Hematopoietic multipotent progenitor cell treated with erythropoietin and hydrocortisone succinate and interleukin-3 and kit ligand, for 6 days (in vitro differentiated cells): ENCODE measurements around the gene GRIA1.
"Not testable (repeated sequence)": the region's sequence is repeated elsewhere in the genome, so short reads cannot be mapped to it uniquely, and the experiment has no call there.

ENCODE experiments used
- DNase-seq: peaks from one replicate; pipeline ENCODE4 v3.0.0-alpha.2; 2015

GRIA1 gene

GRCh38 chr5:153671653-153672346, 181.3 kb downstream of the GRIA1 start:
- no peak for DNase-seq

DNA sequence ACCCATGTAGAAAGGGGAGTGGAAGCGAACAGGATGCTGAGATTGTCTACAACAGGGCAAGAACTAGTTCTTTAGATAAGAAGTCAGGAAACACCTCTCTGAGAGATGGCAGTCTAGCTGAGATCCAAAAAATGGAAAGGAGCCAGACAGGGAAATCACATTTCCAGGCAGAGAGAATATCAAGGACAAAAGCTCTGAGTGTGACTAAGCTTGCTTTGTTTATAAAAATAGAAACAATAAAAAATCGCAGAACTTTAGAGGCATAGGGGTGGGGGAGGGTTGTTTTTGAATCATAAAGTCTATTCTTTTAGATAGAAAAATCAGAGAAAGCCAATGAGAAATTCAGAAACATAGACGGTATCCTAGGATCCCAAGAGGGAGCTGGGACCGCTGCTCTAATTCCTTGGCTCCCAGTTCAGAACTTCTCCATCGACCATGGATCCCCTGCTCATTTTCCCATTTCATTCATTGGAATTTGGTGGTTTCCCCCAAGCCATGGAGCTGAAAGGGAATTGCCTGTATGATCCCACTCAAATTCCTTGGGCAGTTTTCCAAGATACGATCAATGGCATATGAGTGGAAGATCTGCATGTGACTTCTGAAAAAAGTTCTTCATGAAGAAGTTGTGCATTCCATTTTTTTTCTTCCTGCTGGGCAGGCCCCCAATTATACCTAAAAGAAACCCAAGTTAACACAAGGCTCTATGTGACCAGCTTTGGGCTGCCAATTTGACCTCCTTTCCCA, 182.0 kb downstream of the GRIA1 start:
- no peak for DNase-seq

- no peak for DNase-seq
Observed at GRCh38 chr5:153674356-153674755, 183.9 kb downstream of the GRIA1 start.

GRCh38 chr5:153676406-153676805, 185.9 kb downstream of the GRIA1 start:
- DNase-seq = no peak

- no peak for DNase-seq
Observed at GRCh38 chr5:153676821-153677220, 186.4 kb downstream of the GRIA1 start.

DNA sequence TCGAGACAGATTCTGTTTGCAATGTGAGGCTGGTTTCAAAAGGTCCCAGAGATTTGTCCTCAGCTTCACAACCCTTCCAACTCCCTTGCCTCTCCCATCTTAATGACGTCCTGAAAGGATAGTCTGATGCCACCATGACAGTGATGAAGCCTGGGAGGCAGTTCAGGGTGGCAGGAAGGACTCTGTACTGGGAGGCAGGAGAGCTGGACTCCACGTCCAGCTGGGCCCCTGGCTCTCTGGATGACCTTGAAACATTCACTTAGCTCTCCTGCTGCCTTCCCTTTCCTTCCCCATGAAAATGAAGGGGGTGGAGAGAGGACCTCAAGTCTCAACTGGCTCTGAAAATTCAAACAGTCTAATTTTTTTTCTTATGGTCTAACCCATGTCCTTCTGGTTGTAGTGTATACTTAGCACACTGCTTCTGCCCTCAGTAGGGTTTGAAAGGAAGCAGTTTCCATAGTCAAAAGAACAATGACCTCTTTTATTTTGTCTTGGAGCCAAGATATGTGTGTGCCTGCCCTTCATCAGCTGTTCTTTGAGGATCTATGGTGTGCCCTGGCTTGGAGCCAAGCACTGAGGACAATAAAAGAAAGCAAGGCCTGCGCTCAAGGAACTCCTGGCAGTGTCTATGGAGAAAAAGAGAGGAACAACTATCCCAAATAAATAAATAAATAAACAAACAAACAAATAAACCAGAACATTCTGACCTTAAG, 188.3 kb downstream of the GRIA1 start:
- DNase-seq = no peak

GRCh38 chr5:153690236-153690635, 199.8 kb downstream of the GRIA1 start:
- no peak for DNase-seq

- no peak for DNase-seq
Observed at GRCh38 chr5:153696256-153696655, 205.8 kb downstream of the GRIA1 start.

GRCh38 chr5:153699035-153699434, 208.6 kb downstream of the GRIA1 start:
- DNase-seq = no peak

GRCh38 chr5:153700940-153701339, 210.5 kb downstream of the GRIA1 start:
- no peak for DNase-seq

DNA sequence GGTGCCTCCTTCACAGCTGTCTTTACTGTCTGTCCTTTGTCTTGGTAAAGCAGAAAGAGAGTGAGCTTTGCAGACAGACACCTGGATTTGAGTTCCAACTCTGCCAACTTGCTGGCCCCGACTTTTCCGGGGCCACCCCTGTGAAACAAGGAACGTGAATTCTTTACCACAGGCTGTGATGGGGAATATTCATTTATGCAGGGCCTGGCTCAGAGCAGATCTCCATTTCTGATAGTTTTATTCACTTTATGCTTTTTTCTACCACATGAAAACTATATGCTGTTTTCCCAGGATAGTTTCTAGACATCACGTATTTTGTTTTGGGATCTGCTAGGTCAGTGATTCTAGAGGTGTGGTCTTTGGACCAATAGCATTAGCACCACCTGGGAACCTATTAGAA, 211.8 kb downstream of the GRIA1 start:
- no peak for DNase-seq

- DNase-seq = no peak
Observed at GRCh38 chr5:153704110-153704509, 213.6 kb downstream of the GRIA1 start.

DNA sequence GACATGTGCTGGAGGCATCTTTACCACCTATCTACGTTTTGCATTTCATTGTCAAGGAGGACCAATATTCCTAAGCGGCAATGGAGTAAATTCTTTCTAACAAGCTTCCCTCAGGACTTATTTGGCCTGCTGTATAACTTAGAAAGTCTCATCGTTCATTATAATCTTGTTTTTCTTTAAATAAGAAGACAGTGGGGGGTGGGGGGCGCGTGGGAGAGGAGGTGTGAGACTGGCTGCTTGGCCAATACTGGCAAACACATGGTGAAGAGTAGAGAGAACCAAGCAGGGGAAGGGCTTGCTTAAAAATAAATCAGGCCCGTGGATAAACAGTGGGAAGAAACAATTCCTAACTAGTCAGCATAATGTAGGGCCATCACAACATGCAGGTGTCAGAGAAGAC, 217.2 kb downstream of the GRIA1 start:
- no peak for DNase-seq

DNA sequence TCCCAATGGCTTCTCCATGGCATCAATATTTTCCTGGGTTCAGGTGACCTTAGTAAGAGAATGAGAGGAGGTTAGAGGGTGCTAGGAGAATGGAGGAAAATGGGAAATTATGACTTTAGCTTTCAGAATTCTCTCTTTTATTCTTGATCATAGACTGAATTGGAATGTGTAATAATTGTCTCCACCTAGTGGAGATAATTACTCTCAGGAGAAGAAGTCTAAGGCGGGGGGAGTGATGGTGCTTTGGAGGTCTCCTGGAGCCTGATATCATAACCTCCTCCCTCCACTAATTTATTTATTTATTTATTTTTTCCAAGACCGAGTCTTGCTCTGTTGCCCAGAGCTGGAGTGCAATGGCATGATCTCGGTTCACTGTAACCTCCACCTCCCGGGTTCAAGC, 221.3 kb downstream of the GRIA1 start:
- no peak for DNase-seq

- no peak for DNase-seq
Observed at GRCh38 chr5:153712946-153713345, 222.5 kb downstream of the GRIA1 start.

GRCh38 chr5:153713943-153714342, 223.5 kb downstream of the GRIA1 start:
- no peak for DNase-seq

- no peak for DNase-seq
Observed at GRCh38 chr5:153714798-153715197, 224.3 kb downstream of the GRIA1 start.

GRCh38 chr5:153717287-153717686, 226.8 kb downstream of the GRIA1 start:
- no peak for DNase-seq

DNA sequence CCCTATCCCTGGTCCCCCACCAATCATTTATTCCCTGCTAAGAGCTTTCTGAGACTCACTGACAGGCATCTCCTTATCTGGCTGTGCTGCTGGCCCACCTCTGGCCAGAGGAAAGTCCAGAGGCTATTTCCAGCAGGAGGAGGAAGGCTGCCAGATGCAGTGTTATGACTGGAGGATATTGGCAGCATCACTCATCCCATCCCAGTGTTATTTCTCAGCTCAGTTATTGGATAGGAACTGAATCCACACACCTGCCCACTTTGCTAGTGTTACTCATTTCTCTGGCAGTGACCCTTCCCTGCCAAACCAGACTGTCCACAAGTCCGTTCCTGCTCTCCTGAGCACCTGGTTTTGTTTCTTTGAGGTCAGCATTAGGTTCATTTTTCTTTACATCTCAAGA, 228.2 kb downstream of the GRIA1 start:
- DNase-seq = no peak

DNA sequence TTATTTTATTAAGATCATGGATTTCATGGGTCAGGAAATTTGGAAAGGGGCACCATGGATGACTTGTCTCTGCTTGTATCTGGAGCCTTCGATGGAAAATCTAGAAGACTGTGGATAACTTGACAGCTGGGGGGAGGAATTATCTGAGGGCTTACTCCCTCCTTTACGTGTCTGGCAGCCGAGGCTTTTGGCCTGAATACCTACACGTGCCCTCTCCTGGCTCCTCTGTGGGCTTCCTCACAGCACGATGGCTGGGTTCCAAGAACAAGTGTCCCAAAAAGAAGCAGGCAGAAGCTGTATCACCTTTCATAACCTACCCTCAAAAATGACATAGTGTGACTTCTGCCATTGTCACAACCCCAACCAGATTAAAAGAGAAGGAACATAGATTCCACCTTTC, 228.9 kb downstream of the GRIA1 start:
- no peak for DNase-seq

DNA sequence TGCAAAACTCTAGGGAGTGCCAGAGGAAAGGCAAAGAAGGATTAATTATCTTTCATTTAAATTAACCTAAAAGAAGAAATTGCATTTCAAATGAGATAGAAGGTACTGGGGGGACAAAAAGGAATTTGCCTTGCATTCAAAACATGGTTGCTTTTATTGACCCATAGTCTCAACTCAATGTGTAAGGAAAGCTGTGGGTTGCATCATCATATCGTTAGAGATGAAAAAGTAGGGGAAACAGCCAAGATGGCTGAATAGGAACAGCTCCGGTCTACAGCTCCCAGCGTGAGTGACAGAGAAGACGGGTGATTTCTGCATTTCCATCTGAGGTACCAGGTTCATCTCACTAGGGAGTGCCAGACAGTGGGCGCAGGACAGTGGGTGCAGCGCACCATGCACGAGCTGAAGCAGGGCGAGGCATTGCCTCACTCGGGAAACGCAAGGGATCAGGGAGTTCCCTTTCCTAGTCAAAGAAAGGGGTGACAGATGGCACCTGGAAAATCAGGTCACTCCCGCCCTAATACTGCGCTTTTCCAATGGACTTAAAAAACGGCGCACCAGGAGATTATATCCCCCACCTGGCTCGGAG, 232.6 kb downstream of the GRIA1 start:
- DNase-seq = not testable (repeated sequence)

- DNase-seq = peak; percentile 35
Observed at GRCh38 chr5:153742060-153742459, 251.6 kb downstream of the GRIA1 start.

DNA sequence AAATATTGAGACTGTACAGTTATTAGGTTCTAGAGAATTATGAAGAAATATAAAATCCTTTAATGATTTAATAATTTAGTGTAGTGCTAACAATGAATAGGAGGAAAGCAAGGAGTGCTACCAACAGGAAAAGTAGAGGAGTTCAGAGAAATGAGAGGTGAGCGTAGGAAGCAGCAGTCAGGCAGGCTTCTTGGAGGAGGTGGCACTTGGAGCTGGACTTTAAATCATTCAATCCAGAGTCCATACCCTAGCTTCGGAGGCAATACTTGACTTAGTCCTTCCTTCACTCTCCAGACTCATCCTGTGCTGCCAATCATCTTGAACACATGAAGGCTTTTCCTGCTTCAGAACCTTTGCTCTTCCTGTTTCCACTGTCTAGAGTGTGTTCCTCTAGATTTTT, 254.3 kb downstream of the GRIA1 start:
- DNase-seq = no peak
